H1 (cell line): ENCODE measurements around the gene GNB3.

Source experiments
- ASH2L ChIP-seq: fragments of 200-600, 300-600 bp; sonication (generic); IDR thresholded peaks from one replicate; pipeline ENCODE4 v1.7.1; 2017; ENCODE audit warnings: low read length
- EZH2 ChIP-seq: fragments of 200-600 bp; sonication (generic); IDR thresholded peaks from 2 replicates; pipeline ENCODE4 v1.7.1; 2012; ENCODE audit warnings: low read depth, mild to moderate bottlenecking, moderate library complexity, low read length, inconsistent platforms; ENCODE audit not compliant: severe bottlenecking
- HDAC2 ChIP-seq, 2 experiments: fragments of 300-600 bp in 1 of 2; sonication (generic) in 1 of 2; IDR thresholded peaks; 2 replicates each; pipeline ENCODE4 v1.6.1; 2011 to 2012; ENCODE audit warnings: low read depth in 2 of 2, low read length in 2 of 2, mild to moderate bottlenecking in 2 of 2, moderate library complexity in 2 of 2, borderline replicate concordance in 1 of 2, inconsistent platforms in 1 of 2
- KDM5A ChIP-seq: fragments of 200-600 bp; IDR thresholded peaks from 2 replicates; pipeline ENCODE4 v1.7.1; 2012; ENCODE audit warnings: mild to moderate bottlenecking, low read length, inconsistent platforms, mixed read lengths
- POLR2A ChIP-seq, 2 experiments: IDR thresholded peaks; 1 replicate in 1 of 2; 2 replicates in 1 of 2; pipeline ENCODE4 v1.6.1; 2011; ENCODE audit warnings: low read depth in 2 of 2, low read length in 2 of 2, mild to moderate bottlenecking in 2 of 2; ENCODE audit errors: control extremely low read depth in 1 of 2
- RAD21 ChIP-seq, 2 experiments: IDR thresholded peaks in 1 of 2; conservative IDR thresholded peaks in 1 of 2; 2 replicates each; pipeline ENCODE4 v1.6.1; 2011; ENCODE audit warnings: low read depth in 2 of 2, low read length in 2 of 2, improper control_type of control experiment in 1 of 2, inconsistent platforms in 1 of 2, mild to moderate bottlenecking in 1 of 2, moderate library complexity in 1 of 2
- ZNF274 ChIP-seq: IDR thresholded peaks from 2 replicates; pipeline ENCODE4 v1.7.0; 2012; ENCODE audit warnings: low read length, borderline replicate concordance; ENCODE audit errors: extremely low read depth
- TF ChIP-seq, protein P1 (sequence below): IDR thresholded peaks from 2 replicates; pipeline ENCODE4 v1.6.1; 2012; ENCODE audit warnings: inconsistent platforms
- TF ChIP-seq, protein P2 (sequence below), 3 experiments: IDR thresholded peaks; 1 replicate in 2 of 3; 2 replicates in 1 of 3; pipeline versions ENCODE4 v1.5.1 to v1.6.1; 2011; ENCODE audit warnings: low read length in 3 of 3, mild to moderate bottlenecking in 3 of 3, inconsistent platforms in 2 of 3, low read depth in 1 of 3, moderate library complexity in 1 of 3; ENCODE audit not compliant: insufficient read depth in 1 of 3; ENCODE audit errors: control extremely low read depth in 1 of 3
- TF ChIP-seq, protein P3 (sequence below): IDR thresholded peaks from 2 replicates; pipeline ENCODE4 v1.6.1; 2011; ENCODE audit warnings: low read length, improper control_type of control experiment
- TF ChIP-seq, protein P4 (sequence below): IDR thresholded peaks from 2 replicates; pipeline ENCODE4 v1.6.1; 2012; ENCODE audit warnings: low read length, inconsistent platforms

DNA sequence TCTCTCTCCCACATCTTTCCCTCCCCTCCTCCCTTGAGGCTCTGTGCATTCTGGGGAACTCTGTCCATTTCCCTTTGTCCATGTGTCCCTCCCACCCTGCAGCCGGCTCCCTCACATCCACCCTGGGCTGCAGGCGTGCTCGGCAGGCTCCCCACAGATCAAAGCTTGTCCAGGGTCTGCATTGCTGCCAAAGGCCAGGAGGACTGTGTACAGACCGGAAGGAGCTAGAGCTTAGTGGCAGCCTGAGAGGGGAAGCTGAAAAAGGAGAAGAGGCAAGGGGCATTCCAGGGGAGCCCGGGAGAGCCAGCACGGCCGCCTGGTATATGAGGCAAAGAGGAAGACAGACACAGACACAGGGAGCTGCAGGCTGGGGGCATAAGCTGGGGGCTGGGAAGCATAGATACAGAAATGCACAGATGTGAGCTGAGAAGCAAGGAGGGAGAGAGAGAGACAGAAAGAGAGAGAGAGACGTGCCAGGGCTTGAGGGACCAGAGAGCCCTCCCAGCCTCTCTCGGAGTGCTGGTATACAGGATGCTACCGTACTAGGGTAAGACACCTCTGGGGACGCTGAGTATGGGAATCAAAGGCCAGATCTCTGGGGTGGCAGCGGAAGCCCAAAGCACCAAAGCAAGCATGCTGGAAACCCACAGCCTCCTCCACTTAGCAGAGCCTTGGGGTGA, 48.1 kb upstream of the GNB3 start:
- TF ChIP-seq, protein P1, sequence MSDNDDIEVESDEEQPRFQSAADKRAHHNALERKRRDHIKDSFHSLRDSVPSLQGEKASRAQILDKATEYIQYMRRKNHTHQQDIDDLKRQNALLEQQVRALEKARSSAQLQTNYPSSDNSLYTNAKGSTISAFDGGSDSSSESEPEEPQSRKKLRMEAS: no peak
- TF ChIP-seq KDM5A (no peak), EZH2 (no peak), RAD21 (IDR thresholded peaks at IDR 0.05 in 1 of 2, conservative IDR thresholded peaks at IDR 0.05 in 1 of 2; ENCODE audit: low read depth in 2 of 2, low read length in 2 of 2) (no peak), ASH2L (no peak), ZNF274 (no peak), POLR2A (IDR thresholded peaks at IDR 0.05; ENCODE audit: control extremely low read depth in 1 of 2, low read depth in 2 of 2, low read length in 2 of 2) (no peak), HDAC2 (IDR thresholded peaks at IDR 0.05; ENCODE audit: borderline replicate concordance in 1 of 2, low read depth in 2 of 2, low read length in 2 of 2) (no peak)
- TF ChIP-seq, protein P2, sequence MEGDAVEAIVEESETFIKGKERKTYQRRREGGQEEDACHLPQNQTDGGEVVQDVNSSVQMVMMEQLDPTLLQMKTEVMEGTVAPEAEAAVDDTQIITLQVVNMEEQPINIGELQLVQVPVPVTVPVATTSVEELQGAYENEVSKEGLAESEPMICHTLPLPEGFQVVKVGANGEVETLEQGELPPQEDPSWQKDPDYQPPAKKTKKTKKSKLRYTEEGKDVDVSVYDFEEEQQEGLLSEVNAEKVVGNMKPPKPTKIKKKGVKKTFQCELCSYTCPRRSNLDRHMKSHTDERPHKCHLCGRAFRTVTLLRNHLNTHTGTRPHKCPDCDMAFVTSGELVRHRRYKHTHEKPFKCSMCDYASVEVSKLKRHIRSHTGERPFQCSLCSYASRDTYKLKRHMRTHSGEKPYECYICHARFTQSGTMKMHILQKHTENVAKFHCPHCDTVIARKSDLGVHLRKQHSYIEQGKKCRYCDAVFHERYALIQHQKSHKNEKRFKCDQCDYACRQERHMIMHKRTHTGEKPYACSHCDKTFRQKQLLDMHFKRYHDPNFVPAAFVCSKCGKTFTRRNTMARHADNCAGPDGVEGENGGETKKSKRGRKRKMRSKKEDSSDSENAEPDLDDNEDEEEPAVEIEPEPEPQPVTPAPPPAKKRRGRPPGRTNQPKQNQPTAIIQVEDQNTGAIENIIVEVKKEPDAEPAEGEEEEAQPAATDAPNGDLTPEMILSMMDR (IDR thresholded peaks at IDR 0.05; ENCODE audit: control extremely low read depth in 1 of 3, insufficient read depth in 1 of 3, low read depth in 1 of 3, low read length in 3 of 3): no peak
- TF ChIP-seq, protein P3, sequence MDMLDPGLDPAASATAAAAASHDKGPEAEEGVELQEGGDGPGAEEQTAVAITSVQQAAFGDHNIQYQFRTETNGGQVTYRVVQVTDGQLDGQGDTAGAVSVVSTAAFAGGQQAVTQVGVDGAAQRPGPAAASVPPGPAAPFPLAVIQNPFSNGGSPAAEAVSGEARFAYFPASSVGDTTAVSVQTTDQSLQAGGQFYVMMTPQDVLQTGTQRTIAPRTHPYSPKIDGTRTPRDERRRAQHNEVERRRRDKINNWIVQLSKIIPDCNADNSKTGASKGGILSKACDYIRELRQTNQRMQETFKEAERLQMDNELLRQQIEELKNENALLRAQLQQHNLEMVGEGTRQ: no peak
- TF ChIP-seq, protein P4, sequence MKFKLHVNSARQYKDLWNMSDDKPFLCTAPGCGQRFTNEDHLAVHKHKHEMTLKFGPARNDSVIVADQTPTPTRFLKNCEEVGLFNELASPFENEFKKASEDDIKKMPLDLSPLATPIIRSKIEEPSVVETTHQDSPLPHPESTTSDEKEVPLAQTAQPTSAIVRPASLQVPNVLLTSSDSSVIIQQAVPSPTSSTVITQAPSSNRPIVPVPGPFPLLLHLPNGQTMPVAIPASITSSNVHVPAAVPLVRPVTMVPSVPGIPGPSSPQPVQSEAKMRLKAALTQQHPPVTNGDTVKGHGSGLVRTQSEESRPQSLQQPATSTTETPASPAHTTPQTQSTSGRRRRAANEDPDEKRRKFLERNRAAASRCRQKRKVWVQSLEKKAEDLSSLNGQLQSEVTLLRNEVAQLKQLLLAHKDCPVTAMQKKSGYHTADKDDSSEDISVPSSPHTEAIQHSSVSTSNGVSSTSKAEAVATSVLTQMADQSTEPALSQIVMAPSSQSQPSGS: no peak
